Kidney (tissue), 14 donors: ENCODE measurements around the gene MED20. TPM values are rescaled to one million over a fixed set of nuclear protein-coding genes. Genes with fewer than 3 reads are reported as not detected.

ENCODE experiments used
- DNase-seq, 5 donors: peaks; one replicate each; pipeline ENCODE4 v3.0.0-alpha.2; 2013 to 2020
- FAIRE-seq: peaks from 2 replicates; lab custom pipeline; 2012; peaks lifted over from hg19 to GRCh38; lab: Jason Lieb, UNC
- H3K27ac ChIP-seq, 2 donors: one replicate each; pipeline ENCODE4 v1.7.0; 2013; ENCODE audit warnings: low read depth in 2 of 2, low read length in 2 of 2, inconsistent platforms in 1 of 2
- H3K27me3 ChIP-seq: one replicate; pipeline ENCODE4 v1.7.1; 2013; ENCODE audit warnings: low read length, inconsistent platforms; ENCODE audit not compliant: control insufficient read depth, insufficient read depth
- H3K36me3 ChIP-seq, 3 donors: one replicate each; pipeline versions ENCODE4 v1.7.0 to v1.7.1; 2013; ENCODE audit warnings: low read length in 3 of 3, control low read depth in 1 of 3, inconsistent platforms in 1 of 3; ENCODE audit not compliant: insufficient read depth in 3 of 3, control insufficient read depth in 2 of 3
- H3K4me1 ChIP-seq, 3 donors: one replicate each; pipeline versions ENCODE4 v1.7.0 to v1.7.1; 2013; ENCODE audit warnings: low read length in 3 of 3, inconsistent platforms in 1 of 3, low read depth in 1 of 3; ENCODE audit not compliant: control insufficient read depth in 2 of 3, insufficient read depth in 2 of 3
- H3K4me3 ChIP-seq, 3 donors: one replicate each; pipeline versions ENCODE4 v1.7.0 to v1.8.1; 2013; ENCODE audit warnings: low read length in 3 of 3, control low read depth in 1 of 3, inconsistent platforms in 1 of 3
- H3K9ac ChIP-seq, 3 donors: one replicate each; pipeline versions ENCODE4 v1.7.0 to v1.7.1; 2013; ENCODE audit warnings: low read length in 3 of 3, control low read depth in 1 of 3, inconsistent platforms in 1 of 3
- H3K9me3 ChIP-seq, 3 donors: one replicate each; pipeline versions ENCODE4 v1.7.0 to v1.7.1; 2013; ENCODE audit warnings: low read length in 3 of 3, control low read depth in 1 of 3, inconsistent platforms in 1 of 3; ENCODE audit not compliant: control insufficient read depth in 2 of 3, insufficient read depth in 1 of 3
- CTCF ChIP-seq: IDR thresholded peaks from 3 replicates; pipeline ENCODE4 v1.5.1; 2012; ENCODE audit warnings: mild to moderate bottlenecking, moderate library complexity, borderline replicate concordance; ENCODE audit not compliant: insufficient read depth; ENCODE audit errors: extremely low read depth
- intact Hi-C: fragments of 100-400 bp; cut with DNase I; formaldehyde crosslinking; loops from one replicate; pipeline ENCODE4 v1.11.1; 2022
- polyA plus RNA-seq: library from polyadenylated mRNA; stranded (reverse); fragments of 350-450 nt; fragmentation: Illumina TruSeq; extraction: RNeasy Lipid Tissue Mini Kit (QIAGEN cat#74804); gene quantifications from one replicate; pipeline ENCODE4 v1.2.3, GENCODE V29; 2014; ENCODE audit warnings: low read depth, low replicate concordance; ENCODE audit not compliant: insufficient read depth
- total RNA-seq: library from RNA; stranded (reverse); fragmentation: NEBNext Ultra II Directional; extraction: Animal tissue kit (Norgen Biotek cat#: 25700); gene quantifications from one replicate; pipeline ENCODE4 v1.2.1, GENCODE V29; 2021
- donor health status: control.
- donor health status: control.
- donor health status: control.
- donor health status: control.
- donor health status: control.
- donor health status: DM: yes; HTN: yes; CAD: no.
- donor health status: Normal renal cell carcinoma (clear cell type).

MED20 gene
- total and polyA plus RNA-seq, 2 donors from 2014 or later, result 15.1 to 22.0 TPM

- Histone ChIP-seq H3K9me3 (no peaks in the 10 kb centered on the region), H3K9ac (no peak overlapping the region), H3K27ac (no peak overlapping the region), H3K27me3 (no peaks in the 10 kb centered on the region), H3K4me1 (no peaks in the 10 kb centered on the region), H3K4me3 (no peak overlapping the region), H3K36me3 (no peaks in the 10 kb centered on the region)
- FAIRE-seq (peak; percentile 6), DNase-seq (no peak)
- intact Hi-C loops, result no loop called here
- TF ChIP-seq CTCF, result no peak
These were observed 39.4 kb downstream of the MED20 start for GRCh38 chr6:41881506-41881905.

- intact Hi-C loops, result no loop called here
- no peaks in the 10 kb centered on the region for H3K9me3 ChIP-seq
- H3K27me3 ChIP-seq, result no peaks in the 10 kb centered on the region
- no peaks in the 10 kb centered on the region for H3K4me1 ChIP-seq
- H3K9ac ChIP-seq, result no peak overlapping the region
- FAIRE-seq (no peak), DNase-seq (no peak)
- H3K4me3 ChIP-seq, result no peak overlapping the region
- H3K36me3 ChIP-seq, result no peaks in the 10 kb centered on the region
- H3K27ac ChIP-seq, result no peak overlapping the region
- TF ChIP-seq CTCF, result no peak
These were observed 42.0 kb downstream of the MED20 start for GRCh38 chr6:41878961-41879405.

- Histone ChIP-seq H3K4me1 (no peaks in the 10 kb centered on the region), H3K9ac (no peak overlapping the region), H3K27ac (no peak overlapping the region), H3K9me3 (no peaks in the 10 kb centered on the region), H3K4me3 (no peak overlapping the region), H3K27me3 (no peaks in the 10 kb centered on the region), H3K36me3 (no peaks in the 10 kb centered on the region)
- DNase-seq (peak in 1 of 5 donors; percentile 11), FAIRE-seq (no peak)
- no peak for TF ChIP-seq CTCF
- intact Hi-C loops, result no loop called here
These were observed 42.7 kb downstream of the MED20 start for GRCh38 chr6:41878246-41878645.
